Colonic mucosa (tissue), 4 donors: ENCODE results near the gene TRPV4. TPM values are rescaled to one million over a fixed set of nuclear protein-coding genes. Genes with fewer than 3 reads are reported as not detected.

ENCODE experiments used
- DNase-seq: peaks from one replicate; pipeline ENCODE4 v3.0.0-alpha.2; 2020
- H3K27ac ChIP-seq: fragments of 200-600 bp; one replicate; pipeline ENCODE4 v1.8.0; 2021
- H3K27me3 ChIP-seq: fragments of 200-600 bp; one replicate; pipeline ENCODE4 v1.8.0; 2021
- H3K36me3 ChIP-seq: fragments of 200-600 bp; one replicate; pipeline ENCODE4 v1.8.0; 2021
- H3K4me1 ChIP-seq: fragments of 200-600 bp; one replicate; pipeline ENCODE4 v1.8.0; 2021; ENCODE audit warnings: mild to moderate bottlenecking
- H3K4me3 ChIP-seq: fragments of 200-600 bp; one replicate; pipeline ENCODE4 v1.8.0; 2021
- H3K9ac ChIP-seq, 2 donors: one replicate each; pipeline ENCODE4 v1.7.0; 2013; ENCODE audit warnings: control low read depth in 2 of 2, low read depth in 2 of 2, low read length in 2 of 2
- H3K9me3 ChIP-seq: fragments of 200-600 bp; one replicate; pipeline ENCODE4 v1.8.0; 2021
- CTCF ChIP-seq: fragments of 200-600 bp; IDR thresholded peaks from one replicate; pipeline ENCODE4 v1.8.0; 2022; ENCODE audit warnings: antibody characterized with exemption, mild to moderate bottlenecking
- intact Hi-C: fragments of 100-400 bp; cut with DNase I; formaldehyde crosslinking; loops from one replicate; pipeline ENCODE4 v1.14.1; 2022
- total RNA-seq, 2 donors: library from RNA; stranded (reverse); fragmentation: NEBNext Ultra II Directional in 1 of 2; extraction: Animal tissue kit (Norgen Biotek cat#: 25700) in 1 of 2; gene quantifications; one replicate each; pipeline ENCODE4 v1.2.1, GENCODE V29; 2021
- donor health status: healthy.
- donor health status: DM: no; HTN: no; CAD: no.
- donor health status: DM: no; HTN: no; CAD: no.

The TRPV4 gene
- total RNA-seq, 2 donors from 2014 or later: 0.10 to 0.32 TPM

GRCh38 chr12:109827080-109827479 lies 6.1 kb downstream of the TRPV4 start:
- TF ChIP-seq CTCF: no peak
- DNase-seq: no peak
- no peaks in the 10 kb centered on the region for H3K9me3 ChIP-seq
- no peak overlapping the region for H3K27ac ChIP-seq
- H3K27me3 ChIP-seq: no peaks in the 10 kb centered on the region
- no peaks in the 10 kb centered on the region for H3K4me1 ChIP-seq
- no peak overlapping the region for H3K4me3 ChIP-seq
- no peak overlapping the region for H3K9ac ChIP-seq
- no peaks in the 10 kb centered on the region for H3K36me3 ChIP-seq
- intact Hi-C loops: no loop called here

GRCh38 chr12:109824731-109825130 lies 8.5 kb downstream of the TRPV4 start:
- intact Hi-C loops: no loop called here
- no peak overlapping the region for H3K9ac ChIP-seq
- no peak for DNase-seq
- H3K36me3 ChIP-seq: no peaks in the 10 kb centered on the region
- H3K9me3 ChIP-seq: no peaks in the 10 kb centered on the region
- H3K4me3 ChIP-seq: no peak overlapping the region
- no peak overlapping the region for H3K27ac ChIP-seq
- H3K27me3 ChIP-seq: no peaks in the 10 kb centered on the region
- H3K4me1 ChIP-seq: no peaks in the 10 kb centered on the region
- no peak for TF ChIP-seq CTCF

- Histone ChIP-seq H3K27me3 (no peaks in the 10 kb centered on the region), H3K4me3 (no peak overlapping the region), H3K4me1 (no peaks in the 10 kb centered on the region), H3K36me3 (no peaks in the 10 kb centered on the region), H3K27ac (no peak overlapping the region), H3K9ac (no peak overlapping the region), H3K9me3 (no peaks in the 10 kb centered on the region)
- DNase-seq: no peak
- intact Hi-C loops: no loop called here
- no peak for TF ChIP-seq CTCF
Observed at GRCh38 chr12:109822951-109823411, 10.2 kb downstream of the TRPV4 start.

GRCh38 chr12:109822416-109822815 lies 10.8 kb downstream of the TRPV4 start:
- TF ChIP-seq CTCF: no peak
- H3K9me3 ChIP-seq: no peaks in the 10 kb centered on the region
- no peak overlapping the region for H3K4me3 ChIP-seq
- no peaks in the 10 kb centered on the region for H3K27me3 ChIP-seq
- intact Hi-C loops: no loop called here
- H3K36me3 ChIP-seq: no peaks in the 10 kb centered on the region
- H3K27ac ChIP-seq: no peak overlapping the region
- DNase-seq: no peak
- no peak overlapping the region for H3K9ac ChIP-seq
- no peaks in the 10 kb centered on the region for H3K4me1 ChIP-seq

GRCh38 chr12:109821968-109822367 lies 11.2 kb downstream of the TRPV4 start:
- intact Hi-C loops: no loop called here

More at GRCh38 chr12:109821968-109822367, 11.2 kb downstream of the TRPV4 start:
- no peaks in the 10 kb centered on the region for H3K4me1 ChIP-seq
- H3K27me3 ChIP-seq: no peaks in the 10 kb centered on the region
- H3K27ac ChIP-seq: no peak overlapping the region
- no peaks in the 10 kb centered on the region for H3K36me3 ChIP-seq
- H3K9ac ChIP-seq: no peak overlapping the region
- no peaks in the 10 kb centered on the region for H3K9me3 ChIP-seq
- DNase-seq: no peak
- no peak for TF ChIP-seq CTCF
- H3K4me3 ChIP-seq: no peak overlapping the region
